ENCODE results near the gene POU4F2.
A peak's percentile ranks its signal among the peaks of the same experiment; 100 is the strongest.
"Not testable (repeated sequence)": the region's sequence is repeated elsewhere in the genome, so short reads cannot be mapped to it uniquely, and the experiment has no call there.

The POU4F2 gene

DNA sequence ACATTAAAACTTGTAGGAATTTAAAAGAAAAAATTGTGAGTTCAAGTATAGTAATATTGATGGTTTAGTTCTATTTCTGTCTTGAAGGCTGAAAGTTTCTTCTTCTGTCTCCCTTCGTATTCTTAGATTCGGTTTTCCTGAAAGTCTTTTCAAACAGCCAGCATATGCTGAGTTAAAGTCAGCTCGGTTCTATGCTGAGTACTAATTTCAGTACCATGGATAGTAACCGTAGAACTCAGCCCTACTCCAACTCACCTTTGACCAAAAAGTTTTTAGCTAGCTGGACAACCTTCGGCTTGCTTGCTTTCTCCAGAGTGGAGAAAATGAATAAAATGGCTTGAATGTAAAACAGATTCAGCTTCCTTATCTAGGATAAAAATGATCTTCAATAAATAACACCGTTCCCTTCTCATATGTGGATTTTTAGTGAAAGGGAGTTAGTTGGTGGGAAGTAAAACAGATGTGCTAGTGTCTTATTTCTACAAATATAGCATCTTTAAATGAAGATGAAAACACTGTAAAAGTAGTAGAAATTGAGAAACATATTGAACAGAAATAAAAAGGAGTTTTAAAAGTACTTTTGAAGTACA is 5.2 kb downstream of the POU4F2 start:
- Histone ChIP-seq H3K36me3 (ENCODE audit: control insufficient read depth, insufficient read depth, low read length) (no peaks in the 10 kb centered on the region), H3K27ac (ENCODE audit: low read depth, low read length) (no peak overlapping the region), H3K4me1 (ENCODE audit: control insufficient read depth, insufficient read depth, low read length) (no peaks in the 10 kb centered on the region), H3K4me3 (ENCODE audit: low read length) (no peak overlapping the region), H3K9ac (ENCODE audit: low read length) (no peak overlapping the region), H3K27me3 (ENCODE audit: control insufficient read depth, insufficient read depth, low read length) (peaks cover 9% of the 10 kb centered on the region)

DNA sequence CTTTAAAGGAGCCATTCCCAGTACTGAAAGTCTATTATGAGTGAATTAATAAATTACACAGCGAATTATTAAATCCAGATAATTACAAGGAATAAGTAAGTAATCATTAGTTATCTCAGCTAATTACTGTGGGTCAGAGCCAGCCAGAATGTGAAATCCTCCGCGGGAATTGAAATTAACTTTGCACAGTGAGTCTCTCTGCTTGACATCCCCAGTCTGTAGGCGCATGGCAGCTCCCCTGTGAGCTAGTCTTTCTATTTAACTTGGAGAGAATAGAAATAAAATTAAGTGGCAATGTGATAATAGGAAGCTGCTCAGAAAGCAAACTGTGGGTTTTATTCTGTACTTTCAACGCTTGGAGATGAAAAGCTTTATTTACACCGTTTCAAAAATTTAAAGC is 7.2 kb downstream of the POU4F2 start:
- Histone ChIP-seq H3K4me3 (ENCODE audit: low read length) (no peak overlapping the region), H3K36me3 (ENCODE audit: control insufficient read depth, insufficient read depth, low read length) (no peaks in the 10 kb centered on the region), H3K9ac (ENCODE audit: low read length) (no peak overlapping the region), H3K27me3 (ENCODE audit: control insufficient read depth, insufficient read depth, low read length) (peaks cover 5% of the 10 kb centered on the region), H3K27ac (ENCODE audit: low read depth, low read length) (no peak overlapping the region), H3K4me1 (ENCODE audit: control insufficient read depth, insufficient read depth, low read length) (no peaks in the 10 kb centered on the region)

DNA sequence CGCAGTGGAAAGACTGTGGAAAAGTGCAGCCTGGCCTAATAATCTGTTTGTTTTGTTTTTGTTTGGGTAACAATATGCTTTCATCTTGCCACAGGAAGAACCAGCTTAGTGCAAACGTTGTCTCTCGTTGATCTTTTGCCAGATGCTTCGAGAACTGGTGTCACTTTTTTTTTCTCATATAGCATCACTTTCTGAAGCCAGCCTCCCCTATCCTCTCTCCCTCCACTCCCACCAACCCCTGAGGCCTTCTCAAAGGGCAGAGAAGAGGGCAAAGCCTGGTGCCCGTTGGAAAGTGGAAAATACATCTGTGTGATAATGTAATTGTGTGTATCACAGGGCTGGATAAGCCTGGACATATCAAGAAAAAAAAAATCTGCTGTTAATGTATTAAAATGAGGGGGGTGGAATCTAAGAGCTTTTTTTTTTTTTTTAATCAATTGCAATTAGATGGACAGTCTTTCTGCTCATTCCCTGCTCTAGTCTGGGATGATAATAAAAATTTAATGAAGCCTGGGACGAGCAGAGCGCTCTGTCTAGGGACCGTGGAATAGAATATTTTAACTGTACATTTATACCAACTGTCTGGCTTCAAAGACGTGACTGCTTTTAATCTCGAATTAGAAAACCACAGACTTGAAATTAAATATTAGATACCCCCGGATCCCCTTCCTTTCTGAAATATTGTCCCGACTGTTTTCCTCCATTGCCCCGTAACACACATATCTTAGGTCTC is 8.1 kb downstream of the POU4F2 start:
- H3K4me3 ChIP-seq (ENCODE audit: low read length): no peak overlapping the region

DNA sequence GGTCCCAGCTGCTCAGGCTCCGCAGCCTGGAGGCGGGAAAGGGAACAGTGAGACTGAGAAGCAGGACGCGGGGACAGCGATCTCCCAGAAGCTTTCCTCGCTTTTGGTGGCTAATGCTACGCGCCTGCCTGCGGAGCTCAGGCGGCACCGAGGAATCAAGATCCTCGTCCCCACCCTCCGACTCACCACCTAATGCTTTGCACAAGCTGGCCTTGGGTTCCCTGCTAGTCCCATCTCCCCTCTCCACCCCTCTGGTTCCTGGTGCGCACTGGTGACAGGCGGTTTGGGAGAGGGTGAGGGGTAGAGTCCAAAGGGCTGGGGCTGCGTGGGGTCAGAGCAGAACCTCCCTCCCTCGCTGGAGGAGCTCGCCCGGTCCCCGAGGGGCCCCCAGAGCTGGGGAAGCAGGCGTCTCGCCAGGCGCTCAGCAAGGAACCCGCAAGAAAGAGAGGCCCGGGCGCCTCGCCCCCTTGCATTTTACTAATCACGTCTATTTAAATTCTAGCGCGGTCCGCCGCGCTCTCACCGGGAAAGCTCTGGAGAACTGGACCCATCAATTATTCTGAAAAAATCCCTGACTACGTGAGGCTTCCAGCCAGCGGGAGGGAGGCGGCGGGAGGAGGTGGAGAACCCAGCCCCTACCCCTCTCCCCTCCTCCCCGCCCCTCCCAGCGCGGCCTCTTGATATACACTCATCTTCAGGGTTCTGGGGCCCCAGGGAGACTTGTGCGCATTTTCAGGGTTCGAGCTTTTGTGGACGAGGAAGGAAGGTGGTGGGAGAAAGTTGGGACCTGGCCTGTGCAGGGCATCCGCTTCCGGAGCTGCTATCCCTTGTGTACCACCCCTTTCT is 9.1 kb downstream of the POU4F2 start:
- no peak overlapping the region for H3K27ac ChIP-seq (ENCODE audit: low read depth, low read length)
- no peaks in the 10 kb centered on the region for H3K4me1 ChIP-seq (ENCODE audit: control insufficient read depth, insufficient read depth, low read length)
- no peaks in the 10 kb centered on the region for H3K36me3 ChIP-seq (ENCODE audit: control insufficient read depth, insufficient read depth, low read length)
- H3K4me3 ChIP-seq (ENCODE audit: low read length): no peak overlapping the region
- peaks cover 5% of the 10 kb centered on the region for H3K27me3 ChIP-seq (ENCODE audit: control insufficient read depth, insufficient read depth, low read length)
- H3K9ac ChIP-seq (ENCODE audit: low read length): no peak overlapping the region

More for the DNA sequence above, 8.1 kb downstream of the POU4F2 start:
- H3K4me1 ChIP-seq (ENCODE audit: control insufficient read depth, insufficient read depth, low read length): no peaks in the 10 kb centered on the region
- no peak overlapping the region for H3K9ac ChIP-seq (ENCODE audit: low read length)
- peaks cover 5% of the 10 kb centered on the region for H3K27me3 ChIP-seq (ENCODE audit: control insufficient read depth, insufficient read depth, low read length)
- H3K36me3 ChIP-seq (ENCODE audit: control insufficient read depth, insufficient read depth, low read length): no peaks in the 10 kb centered on the region
- no peak overlapping the region for H3K27ac ChIP-seq (ENCODE audit: low read depth, low read length)

GRCh38 chr4:146648461-146648783 is 9.7 kb downstream of the POU4F2 start:
- no peaks in the 10 kb centered on the region for H3K36me3 ChIP-seq (ENCODE audit: control insufficient read depth, insufficient read depth, low read length)
- no peaks in the 10 kb centered on the region for H3K4me1 ChIP-seq (ENCODE audit: control insufficient read depth, insufficient read depth, low read length)
- H3K27ac ChIP-seq (ENCODE audit: low read depth, low read length): no peak overlapping the region
- H3K27me3 ChIP-seq (ENCODE audit: control insufficient read depth, insufficient read depth, low read length): peaks cover 5% of the 10 kb centered on the region
- H3K9ac ChIP-seq (ENCODE audit: low read length): no peak overlapping the region
- H3K4me3 ChIP-seq (ENCODE audit: low read length): no peak overlapping the region

- Histone ChIP-seq H3K27me3 (ENCODE audit: control insufficient read depth, insufficient read depth, low read length) (peaks cover 5% of the 10 kb centered on the region), H3K4me1 (ENCODE audit: control insufficient read depth, insufficient read depth, low read length) (no peaks in the 10 kb centered on the region), H3K36me3 (ENCODE audit: control insufficient read depth, insufficient read depth, low read length) (no peaks in the 10 kb centered on the region), H3K27ac (ENCODE audit: low read depth, low read length) (no peak overlapping the region), H3K4me3 (ENCODE audit: low read length) (no peak overlapping the region), H3K9ac (ENCODE audit: low read length) (no peak overlapping the region)
Observed at GRCh38 chr4:146649232-146649631, 10.5 kb downstream of the POU4F2 start.

DNA sequence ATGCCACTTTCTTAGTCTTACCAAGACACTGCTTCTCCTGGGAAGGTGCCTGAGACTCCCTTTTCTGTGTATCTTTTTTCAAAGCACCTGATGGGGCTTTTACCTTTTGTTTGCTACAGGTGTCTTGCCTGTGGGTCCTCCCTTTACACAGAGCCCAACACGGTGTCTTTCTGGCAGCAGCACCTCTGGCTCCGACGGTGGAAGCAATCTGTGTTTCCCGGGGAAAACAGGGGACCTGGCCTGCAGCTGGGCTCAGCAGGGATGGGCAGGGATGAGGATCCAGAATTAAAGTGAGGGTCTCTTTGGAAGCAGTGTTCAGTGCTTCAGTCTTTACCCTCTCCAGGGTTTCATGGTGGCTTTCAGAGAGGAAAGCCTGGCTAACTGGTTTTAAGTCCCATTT is 11.3 kb downstream of the POU4F2 start:
- Histone ChIP-seq H3K9ac (ENCODE audit: low read length) (no peak overlapping the region), H3K36me3 (ENCODE audit: control insufficient read depth, insufficient read depth, low read length) (no peaks in the 10 kb centered on the region), H3K27me3 (ENCODE audit: control insufficient read depth, insufficient read depth, low read length) (peaks cover 5% of the 10 kb centered on the region), H3K27ac (ENCODE audit: low read depth, low read length) (no peak overlapping the region), H3K4me3 (ENCODE audit: low read length) (no peak overlapping the region), H3K4me1 (ENCODE audit: control insufficient read depth, insufficient read depth, low read length) (no peaks in the 10 kb centered on the region)

GRCh38 chr4:146654687-146655520 is 16.2 kb downstream of the POU4F2 start:
- H3K27me3 ChIP-seq (ENCODE audit: control insufficient read depth, insufficient read depth, low read length): peaks cover 3% of the 10 kb centered on the region
- no peak overlapping the region for H3K27ac ChIP-seq (ENCODE audit: low read depth, low read length)
- H3K36me3 ChIP-seq (ENCODE audit: control insufficient read depth, insufficient read depth, low read length): no peaks in the 10 kb centered on the region
- peak overlapping the region; percentile 2 for H3K4me3 ChIP-seq (ENCODE audit: low read length)
- H3K9ac ChIP-seq (ENCODE audit: low read length): no peak overlapping the region
- H3K4me1 ChIP-seq (ENCODE audit: control insufficient read depth, insufficient read depth, low read length): no peaks in the 10 kb centered on the region

GRCh38 chr4:146655521-146655856 is 16.8 kb downstream of the POU4F2 start:
- Histone ChIP-seq H3K9ac (ENCODE audit: low read length) (no peak overlapping the region), H3K36me3 (ENCODE audit: control insufficient read depth, insufficient read depth, low read length) (no peaks in the 10 kb centered on the region), H3K27ac (ENCODE audit: low read depth, low read length) (no peak overlapping the region), H3K4me1 (ENCODE audit: control insufficient read depth, insufficient read depth, low read length) (no peaks in the 10 kb centered on the region), H3K4me3 (ENCODE audit: low read length) (no peak overlapping the region), H3K27me3 (ENCODE audit: control insufficient read depth, insufficient read depth, low read length) (no peaks in the 10 kb centered on the region)

DNA sequence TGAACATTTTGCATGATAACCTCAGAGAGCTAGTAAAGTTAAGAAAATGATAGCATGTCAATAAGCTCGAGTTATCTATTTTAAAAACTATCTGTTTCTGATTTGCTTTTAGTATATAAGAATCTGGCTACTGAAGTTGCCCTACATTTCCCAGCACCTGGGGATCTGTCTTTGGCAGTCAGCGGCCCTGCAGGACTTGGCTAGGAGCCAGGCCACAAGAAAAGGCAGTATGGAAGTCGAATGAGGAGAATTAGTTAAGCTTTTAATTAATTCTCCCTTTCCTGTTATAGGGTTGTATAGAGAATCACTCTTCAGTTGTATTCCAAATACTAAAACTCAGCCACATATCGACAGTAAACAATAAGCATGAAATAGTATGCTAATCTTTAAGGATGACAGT is 22.7 kb downstream of the POU4F2 start:
- H3K4me1 ChIP-seq (ENCODE audit: control insufficient read depth, insufficient read depth, low read length): no peaks in the 10 kb centered on the region
- no peak overlapping the region for H3K4me3 ChIP-seq (ENCODE audit: low read length)
- no peak overlapping the region for H3K9ac ChIP-seq (ENCODE audit: low read length)
- no peak overlapping the region for H3K27ac ChIP-seq (ENCODE audit: low read depth, low read length)
- no peaks in the 10 kb centered on the region for H3K27me3 ChIP-seq (ENCODE audit: control insufficient read depth, insufficient read depth, low read length)
- H3K36me3 ChIP-seq (ENCODE audit: control insufficient read depth, insufficient read depth, low read length): no peaks in the 10 kb centered on the region

- H3K4me3 ChIP-seq (ENCODE audit: low read length); H3K27me3 ChIP-seq (ENCODE audit: control insufficient read depth, insufficient read depth, low read length); H3K9ac ChIP-seq (ENCODE audit: low read length); H3K4me1 ChIP-seq (ENCODE audit: control insufficient read depth, insufficient read depth, low read length); H3K27ac ChIP-seq (ENCODE audit: low read depth, low read length); H3K36me3 ChIP-seq (ENCODE audit: control insufficient read depth, insufficient read depth, low read length): not testable (repeated sequence)
Observed at GRCh38 chr4:146663968-146664311, 25.2 kb downstream of the POU4F2 start.

- H3K4me3 ChIP-seq (ENCODE audit: low read length): no peak overlapping the region
- H3K27ac ChIP-seq (ENCODE audit: low read depth, low read length): no peak overlapping the region
- H3K27me3 ChIP-seq (ENCODE audit: control insufficient read depth, insufficient read depth, low read length): no peaks in the 10 kb centered on the region
- H3K36me3 ChIP-seq (ENCODE audit: control insufficient read depth, insufficient read depth, low read length): no peaks in the 10 kb centered on the region
- no peaks in the 10 kb centered on the region for H3K4me1 ChIP-seq (ENCODE audit: control insufficient read depth, insufficient read depth, low read length)
- no peak overlapping the region for H3K9ac ChIP-seq (ENCODE audit: low read length)
Observed at GRCh38 chr4:146674829-146675570, 36.3 kb downstream of the POU4F2 start.
